Hepatocyte (in vitro differentiated cells): Measurements from ENCODE around the gene PPP1R3G. TPM values are rescaled to one million over a fixed set of nuclear protein-coding genes. Genes with fewer than 3 reads are reported as not detected.

Experiments
- DNase-seq: peaks from one replicate; pipeline ENCODE4 v3.0.0-alpha.2; 2016; ENCODE audit warnings: low spot score
- H2AFZ ChIP-seq: fragments of 200-600 bp; sonication (generic); 2 replicates; pipeline ENCODE4 v1.6.0; 2016; ENCODE audit warnings: antibody characterized with exemption, mild to moderate bottlenecking
- H3K27ac ChIP-seq: fragments of 200-600 bp; sonication (generic); 2 replicates; pipeline ENCODE4 v1.5.1; 2016; ENCODE audit warnings: mild to moderate bottlenecking
- H3K27me3 ChIP-seq: fragments of 200-600 bp; sonication (generic); 2 replicates; pipeline ENCODE4 v1.6.1; 2016
- H3K36me3 ChIP-seq: fragments of 200-600 bp; sonication (generic); replicated peaks from 2 replicates; pipeline ENCODE4 v1.5.1; 2016; ENCODE audit warnings: low read depth; ENCODE audit not compliant: insufficient read depth
- H3K4me1 ChIP-seq: fragments of 200-600 bp; sonication (generic); 2 replicates; pipeline ENCODE4 v1.5.1; 2016; ENCODE audit warnings: mild to moderate bottlenecking, moderate library complexity; ENCODE audit not compliant: insufficient read depth
- H3K4me2 ChIP-seq: fragments of 200-600 bp; sonication (generic); 2 replicates; pipeline ENCODE4 v1.6.0; 2016
- H3K4me3 ChIP-seq: fragments of 200-600 bp; sonication (generic); 2 replicates; pipeline ENCODE4 v1.5.1; 2016; ENCODE audit warnings: mild to moderate bottlenecking
- H3K79me2 ChIP-seq: fragments of 200-600 bp; sonication (generic); 2 replicates; pipeline ENCODE4 v1.6.0; 2017; ENCODE audit warnings: mild to moderate bottlenecking
- H3K9me2 ChIP-seq: fragments of 200-600 bp; sonication (generic); replicated peaks from 2 replicates; pipeline ENCODE4 v1.6.0; 2017; ENCODE audit warnings: mild to moderate bottlenecking; ENCODE audit not compliant: insufficient read depth
- H3K9me3 ChIP-seq: fragments of 200-600 bp; sonication (generic); 2 replicates; pipeline ENCODE4 v1.5.1; 2016; ENCODE audit warnings: low read depth, mild to moderate bottlenecking
- H4K20me1 ChIP-seq: fragments of 200-600 bp; sonication (generic); 2 replicates; pipeline ENCODE4 v1.6.0; 2016; ENCODE audit warnings: mild to moderate bottlenecking; ENCODE audit not compliant: insufficient read depth, poor library complexity, severe bottlenecking
- CTCF ChIP-seq: fragments of 200-600 bp; sonication (generic); IDR thresholded peaks from 2 replicates; pipeline ENCODE4 v1.5.1; 2016; ENCODE audit warnings: antibody characterized with exemption, mild to moderate bottlenecking; ENCODE audit not compliant: poor library complexity
- EZH2 ChIP-seq: fragments of 200-600 bp; sonication (generic); IDR thresholded peaks from 2 replicates; pipeline ENCODE4 v1.6.1; 2016; ENCODE audit warnings: antibody characterized with exemption, mild to moderate bottlenecking, borderline replicate concordance
- EZH2phosphoT487 ChIP-seq: fragments of 200-600 bp; sonication (generic); IDR thresholded peaks from one replicate; pipeline ENCODE4 v1.6.1; 2018; ENCODE audit warnings: antibody characterized with exemption, mild to moderate bottlenecking, low read depth, moderate library complexity; ENCODE audit not compliant: unreplicated experiment, severe bottlenecking
- WGBS: methylation state at CpG from one replicate; pipeline ENCODE4 v1.1.6; 2016; ENCODE audit warnings: low lambda C conversion rate; ENCODE audit errors: missing lambda C conversion rate; 5-methylcytosine and 5-hydroxymethylcytosine counted together
- polyA plus RNA-seq: library from polyadenylated mRNA; unstranded; fragments of >200 nt; fragmentation: Nextera tagmentation; extraction: Ambion mirVana; gene quantifications from 2 replicates; pipeline ENCODE4 v1.2.1, GENCODE V29; 2016
- total RNA-seq: library from RNA; depleted of rRNA; stranded (reverse); fragments of >200 nt; gene quantifications from 2 replicates; pipeline ENCODE4 v1.2.3, GENCODE V29; 2014

Gene PPP1R3G
- total and polyA plus RNA-seq, 2 experiments from 2014 or later: 0.47 to 0.82 TPM

- Histone ChIP-seq H3K4me1 (no peaks in the 10 kb centered on the region), H3K36me3 (no peaks in the 10 kb centered on the region), H3K79me2 (no peaks in the 10 kb centered on the region), H3K4me3 (no peak overlapping the region), H3K9me2 (no peaks in the 10 kb centered on the region), H2AFZ (no peak overlapping the region), H3K9me3 (no peaks in the 10 kb centered on the region), H4K20me1 (no peaks in the 10 kb centered on the region), H3K27ac (no peak overlapping the region), H3K4me2 (no peak overlapping the region), H3K27me3 (peaks cover 3% of the 10 kb centered on the region)
- TF ChIP-seq CTCF: no peak
- TF ChIP-seq EZH2: no peak
- no peak for TF ChIP-seq EZH2phosphoT487
- DNase-seq: no peak
- 96% methylated on average over 3 of the region's 3 CpGs for WGBS
These were observed 10.1 kb downstream of the PPP1R3G start for GRCh38 chr6:5095236-5095635.

GRCh38 chr6:5096482-5096881 lies 11.3 kb downstream of the PPP1R3G start:
- no peak overlapping the region for H3K4me3 ChIP-seq
- H3K9me2 ChIP-seq: no peaks in the 10 kb centered on the region
- no peaks in the 10 kb centered on the region for H4K20me1 ChIP-seq
- no peaks in the 10 kb centered on the region for H3K79me2 ChIP-seq
- 96% methylated on average over 2 of the region's 2 CpGs for WGBS
- H3K4me1 ChIP-seq: no peaks in the 10 kb centered on the region
- no peaks in the 10 kb centered on the region for H3K9me3 ChIP-seq
- no peak for DNase-seq
- H3K4me2 ChIP-seq: no peak overlapping the region
- TF ChIP-seq EZH2: no peak
- no peak for TF ChIP-seq EZH2phosphoT487
- TF ChIP-seq CTCF: no peak
- H2AFZ ChIP-seq: no peak overlapping the region
- H3K27ac ChIP-seq: no peak overlapping the region
- no peaks in the 10 kb centered on the region for H3K27me3 ChIP-seq
- H3K36me3 ChIP-seq: no peaks in the 10 kb centered on the region

DNA sequence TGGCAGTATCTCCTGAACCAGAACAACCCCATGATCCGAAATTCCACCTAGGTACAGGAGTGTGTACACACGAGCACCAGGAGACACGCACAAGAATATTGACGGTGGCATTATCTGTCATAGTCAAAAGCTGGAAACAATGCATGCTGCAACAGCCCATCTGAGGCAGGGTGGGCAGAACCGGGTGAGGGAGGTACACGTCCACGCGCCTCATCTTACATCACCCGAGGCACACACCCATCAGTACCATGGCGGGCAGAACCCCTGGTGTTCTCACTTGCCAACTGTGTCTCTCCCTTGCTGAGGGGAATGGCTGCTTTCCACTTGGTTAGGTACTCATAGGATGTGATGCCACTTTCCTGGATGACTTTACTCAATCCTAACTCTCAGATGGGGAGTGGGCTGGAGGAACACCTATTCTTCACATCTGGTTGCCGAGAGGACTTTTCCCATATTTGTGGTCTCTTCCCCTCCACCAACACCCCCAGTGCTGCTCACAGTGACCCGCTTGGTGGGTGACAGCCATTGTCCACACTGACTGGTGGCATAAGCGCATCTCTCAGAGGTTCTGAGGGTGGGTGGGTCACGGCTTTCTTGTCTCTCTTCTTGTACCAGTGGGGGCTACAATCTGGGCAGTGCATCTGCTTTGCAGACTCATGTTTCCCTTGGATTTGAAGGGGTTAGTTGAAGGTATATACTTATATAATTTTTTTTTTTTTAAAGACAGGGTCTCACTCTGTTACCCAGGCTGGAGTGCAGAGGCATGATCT lies 13.5 kb downstream of the PPP1R3G start:
- Histone ChIP-seq H2AFZ (no peak overlapping the region), H3K9me2 (no peaks in the 10 kb centered on the region), H3K79me2 (no peaks in the 10 kb centered on the region), H3K36me3 (no peaks in the 10 kb centered on the region), H3K27me3 (no peaks in the 10 kb centered on the region), H3K27ac (no peak overlapping the region), H3K4me2 (no peak overlapping the region), H3K4me3 (no peak overlapping the region), H4K20me1 (no peaks in the 10 kb centered on the region), H3K4me1 (no peaks in the 10 kb centered on the region), H3K9me3 (no peaks in the 10 kb centered on the region)
- TF ChIP-seq EZH2 (no peak), CTCF (no peak), EZH2phosphoT487 (no peak)
- 95% methylated on average over 14 of the region's 14 CpGs for WGBS
- no peak for DNase-seq
